Kidney (tissue), 14 donors: Measurements from ENCODE around the gene KIAA1614. TPM values are rescaled to one million over a fixed set of nuclear protein-coding genes. Genes with fewer than 3 reads are reported as not detected.

Source experiments
- DNase-seq, 5 donors: peaks; one replicate each; pipeline ENCODE4 v3.0.0-alpha.2; 2013 to 2020
- FAIRE-seq: peaks from 2 replicates; lab custom pipeline; 2012; peaks lifted over from hg19 to GRCh38; lab: Jason Lieb, UNC
- H3K27ac ChIP-seq, 2 donors: one replicate each; pipeline ENCODE4 v1.7.0; 2013; ENCODE audit warnings: low read depth in 2 of 2, low read length in 2 of 2, inconsistent platforms in 1 of 2
- H3K27me3 ChIP-seq: one replicate; pipeline ENCODE4 v1.7.1; 2013; ENCODE audit warnings: low read length, inconsistent platforms; ENCODE audit not compliant: control insufficient read depth, insufficient read depth
- H3K36me3 ChIP-seq, 3 donors: one replicate each; pipeline versions ENCODE4 v1.7.0 to v1.7.1; 2013; ENCODE audit warnings: low read length in 3 of 3, control low read depth in 1 of 3, inconsistent platforms in 1 of 3; ENCODE audit not compliant: insufficient read depth in 3 of 3, control insufficient read depth in 2 of 3
- H3K4me1 ChIP-seq, 3 donors: one replicate each; pipeline versions ENCODE4 v1.7.0 to v1.7.1; 2013; ENCODE audit warnings: low read length in 3 of 3, inconsistent platforms in 1 of 3, low read depth in 1 of 3; ENCODE audit not compliant: control insufficient read depth in 2 of 3, insufficient read depth in 2 of 3
- H3K4me3 ChIP-seq, 3 donors: one replicate each; pipeline versions ENCODE4 v1.7.0 to v1.8.1; 2013; ENCODE audit warnings: low read length in 3 of 3, control low read depth in 1 of 3, inconsistent platforms in 1 of 3
- H3K9ac ChIP-seq, 3 donors: one replicate each; pipeline versions ENCODE4 v1.7.0 to v1.7.1; 2013; ENCODE audit warnings: low read length in 3 of 3, control low read depth in 1 of 3, inconsistent platforms in 1 of 3
- H3K9me3 ChIP-seq, 3 donors: one replicate each; pipeline versions ENCODE4 v1.7.0 to v1.7.1; 2013; ENCODE audit warnings: low read length in 3 of 3, control low read depth in 1 of 3, inconsistent platforms in 1 of 3; ENCODE audit not compliant: control insufficient read depth in 2 of 3, insufficient read depth in 1 of 3
- CTCF ChIP-seq: IDR thresholded peaks from 3 replicates; pipeline ENCODE4 v1.5.1; 2012; ENCODE audit warnings: mild to moderate bottlenecking, moderate library complexity, borderline replicate concordance; ENCODE audit not compliant: insufficient read depth; ENCODE audit errors: extremely low read depth
- intact Hi-C: fragments of 100-400 bp; cut with DNase I; formaldehyde crosslinking; loops from one replicate; pipeline ENCODE4 v1.11.1; 2022
- polyA plus RNA-seq: library from polyadenylated mRNA; stranded (reverse); fragments of 350-450 nt; fragmentation: Illumina TruSeq; extraction: RNeasy Lipid Tissue Mini Kit (QIAGEN cat#74804); gene quantifications from one replicate; pipeline ENCODE4 v1.2.3, GENCODE V29; 2014; ENCODE audit warnings: low read depth, low replicate concordance; ENCODE audit not compliant: insufficient read depth
- total RNA-seq: library from RNA; stranded (reverse); fragmentation: NEBNext Ultra II Directional; extraction: Animal tissue kit (Norgen Biotek cat#: 25700); gene quantifications from one replicate; pipeline ENCODE4 v1.2.1, GENCODE V29; 2021
- donor health status: control.
- donor health status: control.
- donor health status: control.
- donor health status: control.
- donor health status: control.
- donor health status: DM: yes; HTN: yes; CAD: no.
- donor health status: Normal renal cell carcinoma (clear cell type).

The KIAA1614 gene
- total and polyA plus RNA-seq, 2 donors from 2014 or later, result 5.4 to 12.3 TPM

DNA sequence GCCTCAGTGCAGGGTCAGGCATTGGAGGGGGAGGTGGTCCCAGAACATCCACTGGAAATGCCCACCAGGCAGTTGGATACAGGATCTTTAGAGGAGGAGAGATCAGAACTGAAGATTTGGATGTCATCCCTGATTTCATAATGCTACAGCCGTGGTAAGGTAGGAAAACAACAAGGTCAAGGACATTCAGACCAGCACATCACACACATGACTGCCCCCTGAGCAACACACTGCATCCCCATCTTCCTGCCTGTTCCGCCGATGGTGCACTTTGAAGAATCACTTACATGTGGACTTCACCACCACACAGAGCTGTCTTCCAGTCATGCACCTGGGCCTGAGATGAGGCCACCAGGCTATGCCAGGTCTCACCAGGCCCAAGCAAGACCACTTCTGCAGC lies 16.7 kb downstream of the KIAA1614 start:
- intact Hi-C loops, result no loop called here
- no peaks in the 10 kb centered on the region for H3K27me3 ChIP-seq
- no peaks in the 10 kb centered on the region for H3K9me3 ChIP-seq
- no peak overlapping the region for H3K27ac ChIP-seq
- peaks cover 0 to 27% (median 25%) of the 10 kb centered on the region in 3 donors for H3K4me1 ChIP-seq
- no peak overlapping the region for H3K4me3 ChIP-seq
- no peak overlapping the region for H3K9ac ChIP-seq
- TF ChIP-seq CTCF, result no peak
- H3K36me3 ChIP-seq, result peaks cover 0 to 2% (median 0%) of the 10 kb centered on the region in 3 donors
- no peak for DNase-seq
- FAIRE-seq, result no peak

DNA sequence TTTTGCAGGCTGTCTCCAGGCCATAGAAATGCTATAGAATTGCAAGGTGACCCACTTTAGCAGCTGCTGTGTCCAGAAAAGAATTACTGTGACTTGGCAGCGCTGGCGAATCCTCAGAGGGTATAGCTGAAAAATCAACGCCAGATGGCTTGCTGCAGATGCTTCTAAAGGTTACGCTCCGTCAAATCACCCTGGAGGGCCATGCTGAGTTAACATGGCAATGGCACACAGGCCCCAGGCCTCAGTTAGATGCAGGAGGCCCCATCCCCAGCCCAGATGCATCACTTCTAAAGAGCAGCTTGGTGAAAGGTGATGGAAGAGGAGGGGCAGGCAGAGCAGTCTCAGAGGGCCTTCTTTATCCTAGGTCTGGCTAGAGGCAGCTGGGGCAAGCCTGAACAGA lies 18.0 kb downstream of the KIAA1614 start:
- no peak for TF ChIP-seq CTCF
- DNase-seq (no peak), FAIRE-seq (no peak)
- Histone ChIP-seq H3K9me3 (no peaks in the 10 kb centered on the region), H3K9ac (no peak overlapping the region), H3K4me1 (peaks cover 0 to 20% (median 18%) of the 10 kb centered on the region in 3 donors), H3K4me3 (no peak overlapping the region), H3K27ac (no peak overlapping the region), H3K36me3 (peaks cover 0 to 2% (median 0%) of the 10 kb centered on the region in 3 donors), H3K27me3 (no peaks in the 10 kb centered on the region)
- intact Hi-C loops, result no loop called here

- no peak for DNase-seq
- no peak for TF ChIP-seq CTCF
- Histone ChIP-seq H3K27me3 (no peaks in the 10 kb centered on the region), H3K27ac (no peak overlapping the region), H3K36me3 (peaks cover 0 to 2% (median 0%) of the 10 kb centered on the region in 3 donors), H3K4me1 (peaks cover 0 to 13% (median 11%) of the 10 kb centered on the region in 3 donors), H3K9me3 (no peaks in the 10 kb centered on the region), H3K9ac (no peak overlapping the region), H3K4me3 (no peak overlapping the region)
- intact Hi-C loops, result no loop called here
- no peak for FAIRE-seq
Observed at GRCh38 chr1:180931529-180931928, 18.8 kb downstream of the KIAA1614 start.

DNA sequence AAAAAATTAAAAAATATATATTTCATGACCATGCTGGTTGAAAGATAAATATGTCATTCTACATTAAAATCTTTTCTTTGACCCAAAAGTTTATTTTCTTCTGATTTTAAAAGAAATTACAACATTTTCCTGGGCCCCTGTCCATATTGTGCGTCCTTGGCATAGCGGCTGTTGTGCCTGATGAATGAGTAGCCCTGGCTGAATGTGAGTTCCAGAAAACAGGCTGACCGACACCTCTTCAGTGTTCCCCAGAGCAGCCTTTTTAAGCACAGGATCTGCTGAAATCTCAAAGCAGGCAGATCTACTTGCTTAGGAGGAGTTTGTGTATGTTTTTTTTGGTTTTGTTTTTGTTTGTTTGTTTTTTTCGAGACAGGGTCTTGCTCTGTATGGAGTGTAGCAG lies 19.7 kb downstream of the KIAA1614 start:
- Histone ChIP-seq H3K36me3 (peaks cover 0 to 2% (median 0%) of the 10 kb centered on the region in 3 donors), H3K9ac (no peak overlapping the region), H3K27ac (no peak overlapping the region), H3K4me3 (no peak overlapping the region), H3K9me3 (no peaks in the 10 kb centered on the region), H3K27me3 (no peaks in the 10 kb centered on the region), H3K4me1 (peaks cover 0 to 5% (median 3%) of the 10 kb centered on the region in 3 donors)
- FAIRE-seq (no peak), DNase-seq (no peak)
- intact Hi-C loops, result no loop called here
- no peak for TF ChIP-seq CTCF
